Endodermal cell (in vitro differentiated cells): ENCODE data around the gene CKAP2L. TPM values are rescaled to one million over a fixed set of nuclear protein-coding genes. Genes with fewer than 3 reads are reported as not detected.

ENCODE experiments used
- DNase-seq: peaks from one replicate; pipeline ENCODE4 v3.0.0-alpha.2; 2017
- H3K27ac ChIP-seq: 2 replicates; pipeline ENCODE4 v1.5.1; 2013; ENCODE audit warnings: mild to moderate bottlenecking, low read depth, low read length, moderate library complexity
- H3K27me3 ChIP-seq: 2 replicates; pipeline ENCODE4 v1.6.1; 2013; ENCODE audit warnings: mild to moderate bottlenecking, low read length, moderate library complexity; ENCODE audit not compliant: insufficient read depth, control insufficient read depth, poor library complexity, severe bottlenecking
- H3K36me3 ChIP-seq: 2 replicates; pipeline ENCODE4 v1.7.0; 2013; ENCODE audit warnings: mild to moderate bottlenecking, low read length, moderate library complexity; ENCODE audit not compliant: control insufficient read depth, insufficient read depth
- H3K4me1 ChIP-seq: one replicate; pipeline ENCODE4 v1.7.0; 2013; ENCODE audit warnings: low read length; ENCODE audit not compliant: control insufficient read depth, insufficient read depth
- H3K4me3 ChIP-seq: 2 replicates; pipeline ENCODE4 v1.5.1; 2013; ENCODE audit warnings: mild to moderate bottlenecking, low read length, moderate library complexity
- H3K9ac ChIP-seq: 2 replicates; pipeline ENCODE4 v1.6.1; 2013; ENCODE audit warnings: mild to moderate bottlenecking, low read length, moderate library complexity; ENCODE audit not compliant: poor library complexity, severe bottlenecking; ENCODE audit errors: extremely low read depth
- H3K9me3 ChIP-seq: 2 replicates; pipeline ENCODE4 v1.6.1; 2013; ENCODE audit warnings: mild to moderate bottlenecking, low read length, moderate library complexity; ENCODE audit not compliant: control insufficient read depth
- H3K27ac Mint-ChIP-seq: 2 replicates; pipeline ENCODE4 v1.8.0; 2020; ENCODE audit warnings: mixed read lengths
- H3K27me3 Mint-ChIP-seq: 2 replicates; pipeline ENCODE4 v1.8.0; 2021; ENCODE audit warnings: mild to moderate bottlenecking, mixed read lengths; ENCODE audit not compliant: insufficient read depth
- H3K36me3 Mint-ChIP-seq: 2 replicates; pipeline ENCODE4 v1.8.0; 2020; ENCODE audit warnings: low read depth, mixed read lengths
- H3K4me1 Mint-ChIP-seq: 2 replicates; pipeline ENCODE4 v1.8.0; 2020; ENCODE audit warnings: mixed read lengths
- H3K4me3 Mint-ChIP-seq: 2 replicates; pipeline ENCODE4 v1.8.0; 2020; ENCODE audit warnings: mild to moderate bottlenecking, moderate library complexity, mixed read lengths
- H3K9me3 Mint-ChIP-seq: 2 replicates; pipeline ENCODE4 v1.8.0; 2020; ENCODE audit warnings: mild to moderate bottlenecking, mixed read lengths
- WGBS, 2 experiments: methylation state at CpG; one replicate each; pipeline versions ENCODE4 v1.1.5 to v1.1.7; 2013; ENCODE audit warnings: missing lambda C conversion rate in 2 of 2, mixed read lengths in 1 of 2; ENCODE audit not compliant: insufficient coverage in 1 of 2, insufficient read length in 1 of 2; 5-methylcytosine and 5-hydroxymethylcytosine counted together
- total RNA-seq, 2 donors: library from RNA; stranded (reverse); fragmentation: NEBNext Ultra II Directional in 1 of 2; extraction: Animal tissue kit (Norgen Biotek cat#: 25700) in 1 of 2; gene quantifications; 2 replicates in 1 of 2; 3 replicates in 1 of 2; pipeline ENCODE4 v1.2.1, GENCODE V29; 2021
- TF ChIP-seq, protein P1 (sequence below): fragments of 200-600 bp; sonication (generic); conservative IDR thresholded peaks from 2 replicates; pipeline ENCODE4 v1.5.0; 2021; ENCODE audit warnings: antibody characterized with exemption, mild to moderate bottlenecking

Gene CKAP2L
- total RNA-seq, 2 donors from 2014 or later, result 20.1 to 30.3 TPM

DNA sequence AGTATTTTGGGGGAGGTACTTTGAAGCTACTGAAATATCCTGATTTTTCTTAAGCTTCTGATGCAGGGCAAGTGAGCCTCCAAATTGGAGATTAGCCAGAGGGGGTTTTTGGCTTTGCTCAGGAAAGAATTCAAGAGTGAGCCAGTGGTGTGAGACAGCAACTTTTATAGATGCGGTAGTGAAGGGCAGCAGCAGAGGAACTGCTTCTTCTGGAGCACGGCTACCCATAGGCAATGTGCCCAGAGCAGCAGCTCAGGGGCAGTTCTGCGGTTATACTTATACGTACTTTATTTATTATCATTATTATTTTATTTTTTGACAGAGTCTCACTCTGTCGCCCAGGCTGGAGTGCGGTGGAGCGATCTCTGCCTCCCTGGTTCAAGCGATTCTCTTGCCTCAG is 63.4 kb downstream of the CKAP2L start:
- Histone ChIP-seq H3K27me3 (no peaks in the 10 kb centered on the region), H3K9me3 (no peaks in the 10 kb centered on the region), H3K4me3 (no peak overlapping the region), H3K4me1 (no peaks in the 10 kb centered on the region), H3K27ac (no peak overlapping the region), H3K9ac (no peak overlapping the region), H3K36me3 (no peaks in the 10 kb centered on the region)
- TF ChIP-seq, protein P1, sequence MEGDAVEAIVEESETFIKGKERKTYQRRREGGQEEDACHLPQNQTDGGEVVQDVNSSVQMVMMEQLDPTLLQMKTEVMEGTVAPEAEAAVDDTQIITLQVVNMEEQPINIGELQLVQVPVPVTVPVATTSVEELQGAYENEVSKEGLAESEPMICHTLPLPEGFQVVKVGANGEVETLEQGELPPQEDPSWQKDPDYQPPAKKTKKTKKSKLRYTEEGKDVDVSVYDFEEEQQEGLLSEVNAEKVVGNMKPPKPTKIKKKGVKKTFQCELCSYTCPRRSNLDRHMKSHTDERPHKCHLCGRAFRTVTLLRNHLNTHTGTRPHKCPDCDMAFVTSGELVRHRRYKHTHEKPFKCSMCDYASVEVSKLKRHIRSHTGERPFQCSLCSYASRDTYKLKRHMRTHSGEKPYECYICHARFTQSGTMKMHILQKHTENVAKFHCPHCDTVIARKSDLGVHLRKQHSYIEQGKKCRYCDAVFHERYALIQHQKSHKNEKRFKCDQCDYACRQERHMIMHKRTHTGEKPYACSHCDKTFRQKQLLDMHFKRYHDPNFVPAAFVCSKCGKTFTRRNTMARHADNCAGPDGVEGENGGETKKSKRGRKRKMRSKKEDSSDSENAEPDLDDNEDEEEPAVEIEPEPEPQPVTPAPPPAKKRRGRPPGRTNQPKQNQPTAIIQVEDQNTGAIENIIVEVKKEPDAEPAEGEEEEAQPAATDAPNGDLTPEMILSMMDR, result no peak
- H3K36me3 Mint-ChIP-seq, result no peaks in the 10 kb centered on the region
- 93% methylated on average over 8 of the region's 8 CpGs; no CpG with 5 or more reads in 1 of the 2 experiments for WGBS, 2 experiments
- H3K4me3 Mint-ChIP-seq, result no peak overlapping the region
- H3K27me3 Mint-ChIP-seq, result peaks cover 3% of the 10 kb centered on the region
- peaks cover 3% of the 10 kb centered on the region for H3K4me1 Mint-ChIP-seq
- no peak overlapping the region for H3K27ac Mint-ChIP-seq
- no peaks in the 10 kb centered on the region for H3K9me3 Mint-ChIP-seq
- DNase-seq, result no peak

GRCh38 chr2:112699984-112700667 is 64.3 kb downstream of the CKAP2L start:
- TF ChIP-seq, protein P1, result no peak
- Histone ChIP-seq H3K4me3 (no peak overlapping the region), H3K9me3 (no peaks in the 10 kb centered on the region), H3K36me3 (no peaks in the 10 kb centered on the region), H3K9ac (no peak overlapping the region), H3K27ac (no peak overlapping the region), H3K4me1 (no peaks in the 10 kb centered on the region), H3K27me3 (no peaks in the 10 kb centered on the region)
- no peaks in the 10 kb centered on the region for H3K4me1 Mint-ChIP-seq
- no peaks in the 10 kb centered on the region for H3K36me3 Mint-ChIP-seq
- H3K27me3 Mint-ChIP-seq, result peaks cover 3% of the 10 kb centered on the region
- no peak overlapping the region for H3K4me3 Mint-ChIP-seq
- H3K27ac Mint-ChIP-seq, result no peak overlapping the region
- no peaks in the 10 kb centered on the region for H3K9me3 Mint-ChIP-seq
- WGBS, 2 experiments, result 86 to 100% methylated on average over 1 to 3 of the region's 3 CpGs
- no peak for DNase-seq

GRCh38 chr2:112698834-112699515 is 65.4 kb downstream of the CKAP2L start:
- no peak overlapping the region for H3K4me3 ChIP-seq
- H3K4me1 Mint-ChIP-seq, result no peaks in the 10 kb centered on the region
- H3K27ac ChIP-seq, result no peak overlapping the region
- no peaks in the 10 kb centered on the region for H3K9me3 Mint-ChIP-seq
- WGBS, 2 experiments, result 88 to 100% methylated on average over 2 to 3 of the region's 3 CpGs
- no peaks in the 10 kb centered on the region for H3K36me3 Mint-ChIP-seq
- no peak for DNase-seq
- H3K27me3 Mint-ChIP-seq, result peaks cover 1% of the 10 kb centered on the region
- no peak overlapping the region for H3K9ac ChIP-seq
- no peaks in the 10 kb centered on the region for H3K4me1 ChIP-seq
- no peaks in the 10 kb centered on the region for H3K36me3 ChIP-seq
- H3K27me3 ChIP-seq, result no peaks in the 10 kb centered on the region
- no peaks in the 10 kb centered on the region for H3K9me3 ChIP-seq
- TF ChIP-seq, protein P1, result no peak
- no peak overlapping the region for H3K4me3 Mint-ChIP-seq
- H3K27ac Mint-ChIP-seq, result no peak overlapping the region
